ENCODE data around the gene PNMT.

DNA sequence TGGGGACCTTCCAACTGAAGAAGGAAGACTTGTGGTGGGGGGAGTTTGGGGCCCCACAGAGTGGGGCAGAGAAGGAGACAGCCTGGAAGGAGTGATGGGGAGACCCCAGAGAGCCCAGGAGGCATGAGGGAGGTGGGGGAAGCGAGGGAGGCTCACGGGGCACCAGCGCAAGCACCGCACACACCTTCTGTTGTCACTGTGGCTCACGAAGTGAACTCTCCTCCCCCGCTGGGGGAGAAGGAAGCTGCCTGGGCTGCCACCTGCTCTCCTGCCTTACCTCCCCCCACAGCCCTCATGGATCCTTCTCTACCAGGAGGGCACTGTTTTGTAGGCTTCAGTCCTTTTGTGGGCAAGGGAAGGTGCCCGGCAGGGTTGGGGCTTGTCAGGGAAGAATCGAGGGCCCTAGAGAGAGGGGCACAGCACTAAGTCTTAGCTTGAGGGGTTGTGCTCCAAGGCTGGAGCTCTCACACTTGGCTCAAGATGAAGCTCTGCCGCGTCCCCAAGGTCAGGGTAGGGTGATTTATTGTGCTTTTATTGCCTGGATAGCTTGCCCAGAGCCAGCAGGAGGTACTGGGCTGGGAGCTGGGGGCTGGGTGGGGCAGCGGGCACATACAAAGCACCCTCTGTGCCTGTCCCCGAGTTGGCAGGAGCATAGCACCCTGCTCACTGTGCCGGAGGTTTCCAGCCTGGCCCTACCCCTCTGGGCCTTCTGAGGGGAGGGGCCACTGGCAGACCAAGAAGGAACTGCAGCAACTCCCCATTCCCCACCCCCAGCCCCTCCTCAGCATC lies 35.9 kb upstream of the PNMT start:
- TF ChIP-seq CTCF (conservative IDR thresholded peaks at IDR 0.05 in 1 of 2, IDR thresholded peaks at IDR 0.05 in 1 of 2; ENCODE audit: extremely low read depth in 1 of 2, insufficient read depth in 1 of 2, low read depth in 1 of 2, low read length in 2 of 2) (no peak), EZH2 (IDR thresholded peaks at IDR 0.05; ENCODE audit: borderline replicate concordance, low read length) (no peak)
